Erythroblast (primary cell): ENCODE measurements around the gene ZBTB3.

Experiments used
- GATA1 ChIP-seq: IDR thresholded peaks from 2 replicates; pipeline ENCODE4 v1.6.1; 2011; ENCODE audit warnings: low read depth, mild to moderate bottlenecking, control low read depth, low read length, moderate library complexity
- POLR2A ChIP-seq: IDR thresholded peaks from 2 replicates; pipeline ENCODE4 v1.6.1; 2011; ENCODE audit warnings: mild to moderate bottlenecking, low read length

GRCh38 chr11:62788991-62789390 lies 35.0 kb upstream of the ZBTB3 start:
- TF ChIP-seq POLR2A, result no peak
- no peak for TF ChIP-seq GATA1
